SHP77 (cell line): ENCODE results near the gene TCAP.

ENCODE experiments used
- DNase-seq, 2 experiments: peaks; one replicate each; lab custom pipeline; 2025; lab: John Stamatoyannopoulos, UW

Gene TCAP

DNA sequence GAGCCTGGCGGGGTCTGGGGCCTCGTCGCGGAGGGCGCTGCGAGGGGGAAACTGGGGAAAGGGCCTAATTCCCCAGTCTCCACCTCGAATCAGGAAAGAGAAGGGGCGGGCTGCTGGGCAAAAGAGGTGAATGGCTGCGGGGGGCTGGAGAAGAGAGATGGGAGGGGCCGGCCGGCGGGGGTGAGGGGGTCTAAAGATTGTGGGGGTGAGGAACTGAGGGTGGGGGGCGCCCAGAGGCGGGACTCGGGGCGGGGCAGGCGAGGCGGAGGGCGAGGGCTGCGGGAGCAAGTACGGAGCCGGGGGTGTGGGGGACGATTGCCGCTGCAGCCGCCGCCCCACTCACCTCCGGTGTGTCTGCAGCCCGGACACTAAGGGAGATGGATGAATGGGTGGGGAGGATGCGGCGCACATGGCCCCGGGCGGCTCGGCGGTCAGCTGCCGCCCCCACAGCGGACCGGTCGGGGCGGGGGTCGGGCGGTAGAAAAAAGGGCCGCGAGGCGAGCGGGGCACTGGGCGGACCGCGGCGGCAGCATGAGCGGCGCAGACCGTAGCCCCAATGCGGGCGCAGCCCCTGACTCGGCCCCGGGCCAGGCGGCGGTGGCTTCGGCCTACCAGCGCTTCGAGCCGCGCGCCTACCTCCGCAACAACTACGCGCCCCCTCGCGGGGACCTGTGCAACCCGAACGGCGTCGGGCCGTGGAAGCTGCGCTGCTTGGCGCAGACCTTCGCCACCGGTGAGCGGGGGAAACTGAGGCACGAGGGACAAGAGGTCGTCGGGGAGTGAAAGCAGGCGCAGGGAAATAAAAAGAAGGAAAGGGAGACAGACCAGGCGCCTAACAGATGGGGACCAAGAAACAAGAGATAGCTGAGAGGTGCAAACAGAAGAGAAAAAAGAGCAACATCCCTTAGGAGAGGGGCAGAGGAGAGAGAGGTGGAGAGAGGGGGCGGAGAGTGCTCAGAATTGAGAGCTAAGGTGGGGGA, 3.1 kb downstream of the TCAP start, which contains the start of gene PNMT:
TSS of gene PNMT (plus strand) at position 509 of the 980 bp plus-strand sequence. CDS start at position 532, 23 bp downstream.
- peak; percentile 42 to 71 for DNase-seq

DNA sequence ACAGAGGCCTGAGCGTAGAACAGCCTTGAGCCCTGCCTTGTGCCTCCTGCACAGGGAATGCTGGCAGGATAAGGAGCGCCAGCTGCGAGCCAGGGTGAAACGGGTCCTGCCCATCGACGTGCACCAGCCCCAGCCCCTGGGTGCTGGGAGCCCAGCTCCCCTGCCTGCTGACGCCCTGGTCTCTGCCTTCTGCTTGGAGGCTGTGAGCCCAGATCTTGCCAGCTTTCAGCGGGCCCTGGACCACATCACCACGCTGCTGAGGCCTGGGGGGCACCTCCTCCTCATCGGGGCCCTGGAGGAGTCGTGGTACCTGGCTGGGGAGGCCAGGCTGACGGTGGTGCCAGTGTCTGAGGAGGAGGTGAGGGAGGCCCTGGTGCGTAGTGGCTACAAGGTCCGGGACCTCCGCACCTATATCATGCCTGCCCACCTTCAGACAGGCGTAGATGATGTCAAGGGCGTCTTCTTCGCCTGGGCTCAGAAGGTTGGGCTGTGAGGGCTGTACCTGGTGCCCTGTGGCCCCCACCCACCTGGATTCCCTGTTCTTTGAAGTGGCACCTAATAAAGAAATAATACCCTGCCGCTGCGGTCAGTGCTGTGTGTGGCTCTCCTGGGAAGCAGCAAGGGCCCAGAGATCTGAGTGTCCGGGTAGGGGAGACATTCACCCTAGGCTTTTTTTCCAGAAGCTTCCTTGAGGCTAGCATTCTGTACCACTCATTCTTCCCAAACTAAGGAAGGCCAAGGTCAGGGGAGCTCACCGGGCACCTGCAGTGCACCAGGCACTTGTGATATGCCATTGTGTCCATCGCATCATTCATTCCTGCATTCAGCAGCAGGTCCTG, 5.0 kb downstream of the TCAP start:
- DNase-seq: no peak

DNA sequence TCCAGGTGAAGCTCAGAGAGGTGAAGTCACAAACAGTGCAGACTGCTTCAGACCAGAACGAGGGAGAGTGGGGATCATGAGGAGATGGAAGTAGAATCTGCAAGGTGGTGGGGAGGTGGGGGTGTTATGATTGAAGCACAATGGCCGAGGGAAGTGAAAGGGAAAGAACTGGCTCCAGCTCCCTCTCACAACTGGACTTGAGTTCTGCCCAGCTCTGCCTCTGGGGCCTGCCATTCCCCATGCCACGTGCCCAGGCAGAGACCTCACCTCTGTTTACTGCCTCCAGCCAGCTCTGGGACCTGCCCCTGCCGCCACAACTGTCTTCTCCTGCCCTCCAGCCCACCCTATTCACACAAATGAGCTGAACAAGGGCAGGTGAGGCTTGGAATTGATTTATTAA, 5.6 kb downstream of the TCAP start:
- no peak for DNase-seq

- peak in 1 of 2 experiments; percentile 10 for DNase-seq
Measured at GRCh38 chr17:39671651-39672521, 6.7 kb downstream of the TCAP start.

- DNase-seq: no peak
Measured at GRCh38 chr17:39672522-39673334, 7.6 kb downstream of the TCAP start.

DNA sequence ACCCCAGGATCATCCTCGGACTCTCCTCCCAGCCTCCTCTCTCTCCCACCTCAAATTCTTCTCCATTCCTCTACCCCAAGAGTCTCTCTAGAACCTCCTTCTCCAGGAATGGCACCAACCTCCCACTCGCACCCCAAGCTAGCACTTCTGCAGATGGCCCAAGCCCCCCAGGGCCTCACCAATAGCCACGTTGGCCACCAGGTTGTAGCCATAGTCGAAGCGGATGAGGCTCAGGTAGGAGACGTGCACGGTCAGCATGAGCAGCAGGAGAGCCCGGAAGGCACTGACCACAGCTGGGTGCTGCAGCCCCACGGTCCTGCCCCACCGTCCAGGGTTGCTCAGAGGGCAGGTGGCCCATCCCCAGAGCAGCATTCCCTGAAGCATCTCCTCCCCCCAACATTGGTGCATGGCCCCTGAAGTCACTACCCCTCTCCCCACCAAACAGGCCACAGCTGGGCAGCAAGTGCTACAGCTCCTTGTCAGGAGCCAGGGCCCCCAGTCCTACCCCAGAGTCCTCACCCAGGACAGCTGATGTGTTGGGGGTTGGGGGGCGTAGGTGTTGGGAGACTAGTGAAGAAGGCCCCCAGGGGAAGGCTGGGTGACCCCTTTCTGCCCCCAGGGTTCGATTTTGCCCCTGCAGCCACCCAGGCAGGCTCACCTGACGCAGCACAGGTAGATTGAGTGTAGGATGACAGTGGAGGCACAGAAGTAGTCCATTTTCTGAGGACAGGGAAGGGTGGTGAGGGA, 8.4 kb downstream of the TCAP start:
- no peak for DNase-seq

GRCh38 chr17:39674179-39674578, 9.0 kb downstream of the TCAP start:
- DNase-seq: no peak

DNA sequence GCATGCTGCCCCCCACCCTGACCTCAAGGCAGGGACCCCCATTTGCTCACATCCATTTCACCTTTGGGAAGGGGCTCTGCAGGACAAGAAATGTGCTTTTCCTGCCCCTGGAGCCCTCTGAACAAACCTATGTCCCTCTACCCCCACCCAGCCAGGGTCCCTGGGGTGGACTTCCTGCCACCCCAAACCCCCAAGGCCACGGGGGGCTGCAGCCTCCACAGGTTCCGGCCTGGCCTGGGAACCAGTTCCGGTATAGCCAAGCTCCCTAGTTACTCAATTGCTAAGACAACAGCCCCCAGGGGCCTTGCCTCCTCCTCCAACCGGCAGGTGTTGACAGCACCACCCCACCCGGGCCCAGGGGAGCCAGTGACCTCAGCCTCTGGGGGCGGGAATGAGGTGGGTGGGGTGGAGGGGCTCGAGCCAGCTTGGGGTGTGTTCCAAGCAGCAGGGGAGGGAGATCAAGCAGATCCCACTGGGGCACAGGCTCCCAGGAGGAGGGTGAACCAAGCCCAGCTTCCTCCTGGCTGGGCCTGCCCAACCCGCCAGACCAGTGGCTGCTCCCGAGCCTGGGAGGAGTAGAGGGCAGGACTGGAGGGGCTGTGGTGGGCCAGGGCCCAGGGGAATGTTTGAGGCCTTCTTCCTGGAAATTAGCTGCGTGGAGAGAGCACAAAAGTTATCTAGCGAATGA, 9.7 kb downstream of the TCAP start:
- DNase-seq: peak; percentile 12 to 53

DNA sequence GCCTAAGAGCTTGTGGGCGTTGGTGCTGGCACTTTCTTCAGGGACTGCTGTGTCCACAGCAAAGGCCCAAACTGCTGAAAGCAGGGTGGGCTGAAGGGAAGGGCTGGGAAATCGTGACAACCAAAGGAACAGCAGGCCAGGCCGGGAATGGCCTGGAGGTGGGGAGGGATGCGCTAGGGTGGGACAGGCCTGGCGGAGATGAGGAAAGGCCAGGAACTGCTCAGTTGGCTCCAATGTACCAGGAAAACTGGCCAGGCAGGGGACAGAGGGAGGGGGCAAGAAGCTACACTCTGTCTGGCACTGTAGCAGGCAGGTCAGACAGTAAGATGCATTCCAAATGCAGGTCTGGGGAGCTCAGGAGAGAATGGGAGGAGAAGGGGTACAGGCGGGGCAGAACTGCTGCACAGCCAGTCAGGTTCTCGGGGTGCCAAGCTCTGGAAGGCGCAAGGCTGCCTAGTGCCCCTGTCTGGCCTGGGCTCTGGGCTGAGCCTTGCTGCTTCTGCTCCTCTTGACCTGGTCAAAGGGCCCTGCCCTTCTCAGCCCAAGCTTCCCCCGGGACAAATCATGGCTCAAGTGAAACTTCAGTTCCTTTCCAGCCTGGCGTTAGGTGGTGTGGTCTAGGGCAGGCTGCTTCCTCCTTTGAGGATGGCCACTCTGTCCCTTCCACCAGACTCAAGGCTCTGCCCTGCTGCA, 10.4 kb downstream of the TCAP start:
- no peak for DNase-seq

- peak; percentile 57 to 61 for DNase-seq
Measured at GRCh38 chr17:39676198-39676819, 11.2 kb downstream of the TCAP start.

- no peak for DNase-seq
Measured at GRCh38 chr17:39677072-39677471, 11.9 kb downstream of the TCAP start.

DNA sequence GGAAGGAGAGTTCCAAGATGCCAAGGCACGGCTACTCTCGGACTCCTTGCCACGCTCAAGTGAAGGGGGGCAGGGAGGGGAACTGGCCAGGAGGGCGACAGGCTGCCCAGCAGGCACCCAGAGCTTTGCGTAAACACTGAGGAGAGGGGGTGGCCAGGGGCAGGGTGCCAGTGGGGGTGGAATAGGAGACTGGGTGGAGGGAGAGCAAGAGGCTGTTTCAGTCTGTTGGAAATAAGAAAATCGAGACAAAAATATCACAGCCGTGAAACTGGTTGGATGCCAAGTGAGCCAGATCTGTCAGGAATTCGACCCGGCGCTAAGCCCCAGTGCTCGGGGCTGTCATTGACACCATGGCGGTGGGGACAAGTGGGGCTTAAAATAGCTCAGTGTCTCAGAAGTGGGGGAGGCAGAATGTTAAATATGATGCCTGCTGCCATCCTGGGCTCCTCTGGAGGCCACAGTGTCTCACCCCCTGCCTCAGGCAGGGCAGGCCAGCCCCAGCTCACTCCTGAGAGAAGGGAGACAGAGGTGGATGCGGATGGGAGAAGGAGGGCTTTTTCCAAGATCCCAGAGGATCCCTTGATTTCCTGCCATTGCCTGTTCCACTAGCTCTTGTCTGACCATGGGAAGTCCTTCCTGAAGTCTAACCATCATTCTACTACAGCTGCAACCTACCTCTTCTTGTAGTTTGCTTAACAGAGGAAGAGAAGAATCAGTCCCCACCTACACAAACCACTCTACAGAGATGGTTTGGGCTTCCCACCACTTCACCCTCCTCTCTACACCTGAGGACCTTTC, 12.6 kb downstream of the TCAP start:
- peak in 1 of 2 experiments; percentile 21 for DNase-seq

GRCh38 chr17:39678340-39679116, 13.4 kb downstream of the TCAP start:
- no peak for DNase-seq

GRCh38 chr17:39679521-39680192, 14.5 kb downstream of the TCAP start:
- DNase-seq: no peak

GRCh38 chr17:39683295-39683939, 18.3 kb downstream of the TCAP start:
- DNase-seq: no peak
